SK-N-SH treated with all-trans-retinoic acid at 6 μM for 48 hours (cell line): Measurements from ENCODE around the gene PAPSS2.

ENCODE experiments used
- ATAC-seq: fragments of 200-7000 bp; cut with Tn5 transposase; 3 replicates; pipeline ENCODE4 v1.9.1; 2020; ENCODE audit warnings: mild to moderate bottlenecking, moderate library complexity
- ARNTL ChIP-seq: fragments of 450-650 bp; formaldehyde crosslinking; IDR thresholded peaks from 2 replicates; pipeline ENCODE4 v1.5.0; 2020; ENCODE audit warnings: low read depth, mild to moderate bottlenecking, moderate library complexity, borderline replicate concordance
- BACH2 ChIP-seq: fragments of 250-450 bp; sonication (Bioruptor Pico); IDR thresholded peaks from 2 replicates; pipeline ENCODE4 v1.9.0; 2021; ENCODE audit warnings: mild to moderate bottlenecking, borderline replicate concordance
- ESRRG ChIP-seq: fragments of 250-450 bp; sonication (Bioruptor Pico); IDR thresholded peaks from 2 replicates; pipeline ENCODE4 v1.6.1; 2021; ENCODE audit warnings: mild to moderate bottlenecking
- GLIS3 ChIP-seq: fragments of 250-450 bp; sonication (Bioruptor Pico); IDR thresholded peaks from 2 replicates; pipeline ENCODE4 v1.5.0; 2020; ENCODE audit warnings: mild to moderate bottlenecking, moderate library complexity
- ISL1 ChIP-seq: fragments of 250-450 bp; sonication (Bioruptor Pico); IDR thresholded peaks from 2 replicates; pipeline ENCODE4 v2.1.2; 2022; ENCODE audit warnings: mild to moderate bottlenecking, moderate library complexity
- OSR1 ChIP-seq: fragments of 250-450 bp; sonication (Bioruptor Pico); IDR thresholded peaks from 2 replicates; pipeline ENCODE4 v1.8.0; 2022; ENCODE audit warnings: moderate library complexity, mild to moderate bottlenecking, inconsistent platforms
- POU6F1 ChIP-seq: fragments of 250-450 bp; sonication (Bioruptor Pico); IDR thresholded peaks from 2 replicates; pipeline ENCODE4 v1.8.0; 2021; ENCODE audit warnings: low read depth, mild to moderate bottlenecking, moderate library complexity, borderline replicate concordance
- PPARA ChIP-seq: fragments of 250-450 bp; sonication (Bioruptor Pico); IDR thresholded peaks from 2 replicates; pipeline ENCODE4 v1.5.0; 2020; ENCODE audit warnings: mild to moderate bottlenecking, borderline replicate concordance
- SNAI2 ChIP-seq: fragments of 250-450 bp; sonication (Bioruptor Pico); IDR thresholded peaks from 2 replicates; pipeline ENCODE4 v1.5.0; 2020; ENCODE audit warnings: mild to moderate bottlenecking, moderate library complexity
- TCF4 ChIP-seq: fragments of 250-450 bp; sonication (Bioruptor Pico); IDR thresholded peaks from 2 replicates; pipeline ENCODE4 v1.8.0; 2021; ENCODE audit warnings: mild to moderate bottlenecking, moderate library complexity, borderline replicate concordance
- TOX ChIP-seq: fragments of 250-450 bp; sonication (Bioruptor Pico); IDR thresholded peaks from 2 replicates; pipeline ENCODE4 v1.8.0; 2021; ENCODE audit warnings: mild to moderate bottlenecking, moderate library complexity, borderline replicate concordance
- ZC3H10 ChIP-seq: fragments of 250-450 bp; sonication (Bioruptor Pico); IDR thresholded peaks from 2 replicates; pipeline ENCODE4 v1.5.1; 2021; ENCODE audit warnings: mild to moderate bottlenecking, moderate library complexity
- ZFP3 ChIP-seq: fragments of 250-450 bp; sonication (Bioruptor Pico); IDR thresholded peaks from 2 replicates; pipeline ENCODE4 v1.5.0; 2020; ENCODE audit warnings: mild to moderate bottlenecking, moderate library complexity
- ZFP30 ChIP-seq: fragments of 450-650 bp; formaldehyde crosslinking; IDR thresholded peaks from 2 replicates; pipeline ENCODE4 v1.5.0; 2022; ENCODE audit warnings: mild to moderate bottlenecking, moderate library complexity
- ZNF565 ChIP-seq: fragments of 450-650 bp; formaldehyde crosslinking; conservative IDR thresholded peaks from 2 replicates; pipeline ENCODE4 v1.5.0; 2020; ENCODE audit warnings: low read depth, mild to moderate bottlenecking, moderate library complexity
- ZNF70 ChIP-seq: fragments of 450-650 bp; formaldehyde crosslinking; IDR thresholded peaks from 2 replicates; pipeline ENCODE4 v1.5.0; 2020; ENCODE audit warnings: mild to moderate bottlenecking, moderate library complexity
- ZNF8 ChIP-seq: fragments of 450-650 bp; formaldehyde crosslinking; IDR thresholded peaks from 2 replicates; pipeline ENCODE4 v1.5.0; 2020; ENCODE audit warnings: mild to moderate bottlenecking, moderate library complexity
- TF ChIP-seq, protein P1 (sequence below): fragments of 250-450 bp; sonication (Bioruptor Pico); IDR thresholded peaks from 2 replicates; pipeline ENCODE4 v1.5.0; 2020; ENCODE audit warnings: mild to moderate bottlenecking, moderate library complexity
- TF ChIP-seq, protein P2 (sequence below): fragments of 250-450 bp; sonication (Bioruptor Pico); IDR thresholded peaks from 2 replicates; pipeline ENCODE4 v1.5.1; 2021; ENCODE audit warnings: mild to moderate bottlenecking, moderate library complexity
- TF ChIP-seq, protein P3 (sequence below): fragments of 250-450 bp; sonication (Bioruptor Pico); IDR thresholded peaks from 2 replicates; pipeline ENCODE4 v1.8.0; 2020; ENCODE audit warnings: mild to moderate bottlenecking, moderate library complexity, borderline replicate concordance

The PAPSS2 gene

DNA sequence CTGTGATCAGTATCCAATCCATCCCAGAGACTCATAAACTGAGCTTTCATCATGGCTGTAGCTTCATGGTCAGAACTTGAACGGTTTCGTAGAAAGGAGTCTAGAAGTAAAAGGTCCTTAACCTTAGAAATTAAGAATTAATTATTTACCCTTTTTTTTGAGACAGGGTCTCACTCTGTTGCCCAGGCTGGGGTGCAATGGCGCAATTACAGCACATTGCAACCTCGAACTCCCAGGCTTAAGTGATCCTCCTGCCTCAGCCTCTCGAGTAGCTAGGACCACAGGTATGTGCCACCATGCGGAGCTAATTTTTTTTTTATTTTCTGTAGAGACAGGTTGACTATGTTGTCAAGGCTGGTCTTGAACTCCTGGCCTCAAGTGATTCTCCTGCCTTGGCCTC, 116.7 kb downstream of the PAPSS2 start:
- ATAC-seq = peak; percentile 20; the same call in 1 of the 3 replicates
- TF ChIP-seq ZNF70 (CRISPR knock-in tag) = no peak
- TF ChIP-seq, protein P1, sequence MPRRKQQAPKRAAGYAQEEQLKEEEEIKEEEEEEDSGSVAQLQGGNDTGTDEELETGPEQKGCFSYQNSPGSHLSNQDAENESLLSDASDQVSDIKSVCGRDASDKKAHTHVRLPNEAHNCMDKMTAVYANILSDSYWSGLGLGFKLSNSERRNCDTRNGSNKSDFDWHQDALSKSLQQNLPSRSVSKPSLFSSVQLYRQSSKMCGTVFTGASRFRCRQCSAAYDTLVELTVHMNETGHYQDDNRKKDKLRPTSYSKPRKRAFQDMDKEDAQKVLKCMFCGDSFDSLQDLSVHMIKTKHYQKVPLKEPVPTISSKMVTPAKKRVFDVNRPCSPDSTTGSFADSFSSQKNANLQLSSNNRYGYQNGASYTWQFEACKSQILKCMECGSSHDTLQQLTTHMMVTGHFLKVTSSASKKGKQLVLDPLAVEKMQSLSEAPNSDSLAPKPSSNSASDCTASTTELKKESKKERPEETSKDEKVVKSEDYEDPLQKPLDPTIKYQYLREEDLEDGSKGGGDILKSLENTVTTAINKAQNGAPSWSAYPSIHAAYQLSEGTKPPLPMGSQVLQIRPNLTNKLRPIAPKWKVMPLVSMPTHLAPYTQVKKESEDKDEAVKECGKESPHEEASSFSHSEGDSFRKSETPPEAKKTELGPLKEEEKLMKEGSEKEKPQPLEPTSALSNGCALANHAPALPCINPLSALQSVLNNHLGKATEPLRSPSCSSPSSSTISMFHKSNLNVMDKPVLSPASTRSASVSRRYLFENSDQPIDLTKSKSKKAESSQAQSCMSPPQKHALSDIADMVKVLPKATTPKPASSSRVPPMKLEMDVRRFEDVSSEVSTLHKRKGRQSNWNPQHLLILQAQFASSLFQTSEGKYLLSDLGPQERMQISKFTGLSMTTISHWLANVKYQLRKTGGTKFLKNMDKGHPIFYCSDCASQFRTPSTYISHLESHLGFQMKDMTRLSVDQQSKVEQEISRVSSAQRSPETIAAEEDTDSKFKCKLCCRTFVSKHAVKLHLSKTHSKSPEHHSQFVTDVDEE = no peak
- no peak for TF ChIP-seq ISL1
- TF ChIP-seq ZC3H10 (CRISPR knock-in tag) = no peak
- TF ChIP-seq ZFP3 (CRISPR knock-in tag) = no peak
- TF ChIP-seq ZFP30 = no peak
- no peak for TF ChIP-seq ESRRG
- TF ChIP-seq, protein P2, sequence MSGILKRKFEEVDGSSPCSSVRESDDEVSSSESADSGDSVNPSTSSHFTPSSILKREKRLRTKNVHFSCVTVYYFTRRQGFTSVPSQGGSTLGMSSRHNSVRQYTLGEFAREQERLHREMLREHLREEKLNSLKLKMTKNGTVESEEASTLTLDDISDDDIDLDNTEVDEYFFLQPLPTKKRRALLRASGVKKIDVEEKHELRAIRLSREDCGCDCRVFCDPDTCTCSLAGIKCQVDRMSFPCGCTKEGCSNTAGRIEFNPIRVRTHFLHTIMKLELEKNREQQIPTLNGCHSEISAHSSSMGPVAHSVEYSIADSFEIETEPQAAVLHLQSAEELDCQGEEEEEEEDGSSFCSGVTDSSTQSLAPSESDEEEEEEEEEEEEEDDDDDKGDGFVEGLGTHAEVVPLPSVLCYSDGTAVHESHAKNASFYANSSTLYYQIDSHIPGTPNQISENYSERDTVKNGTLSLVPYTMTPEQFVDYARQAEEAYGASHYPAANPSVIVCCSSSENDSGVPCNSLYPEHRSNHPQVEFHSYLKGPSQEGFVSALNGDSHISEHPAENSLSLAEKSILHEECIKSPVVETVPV = no peak
- no peak for TF ChIP-seq TOX (CRISPR knock-in tag)
- TF ChIP-seq TCF4 = no peak
- no peak for TF ChIP-seq POU6F1 (CRISPR knock-in tag)
- no peak for TF ChIP-seq ZNF8
- TF ChIP-seq GLIS3 = no peak
- TF ChIP-seq OSR1 (CRISPR knock-in tag) = no peak
- no peak for TF ChIP-seq PPARA (CRISPR knock-in tag)
- TF ChIP-seq, protein P3, sequence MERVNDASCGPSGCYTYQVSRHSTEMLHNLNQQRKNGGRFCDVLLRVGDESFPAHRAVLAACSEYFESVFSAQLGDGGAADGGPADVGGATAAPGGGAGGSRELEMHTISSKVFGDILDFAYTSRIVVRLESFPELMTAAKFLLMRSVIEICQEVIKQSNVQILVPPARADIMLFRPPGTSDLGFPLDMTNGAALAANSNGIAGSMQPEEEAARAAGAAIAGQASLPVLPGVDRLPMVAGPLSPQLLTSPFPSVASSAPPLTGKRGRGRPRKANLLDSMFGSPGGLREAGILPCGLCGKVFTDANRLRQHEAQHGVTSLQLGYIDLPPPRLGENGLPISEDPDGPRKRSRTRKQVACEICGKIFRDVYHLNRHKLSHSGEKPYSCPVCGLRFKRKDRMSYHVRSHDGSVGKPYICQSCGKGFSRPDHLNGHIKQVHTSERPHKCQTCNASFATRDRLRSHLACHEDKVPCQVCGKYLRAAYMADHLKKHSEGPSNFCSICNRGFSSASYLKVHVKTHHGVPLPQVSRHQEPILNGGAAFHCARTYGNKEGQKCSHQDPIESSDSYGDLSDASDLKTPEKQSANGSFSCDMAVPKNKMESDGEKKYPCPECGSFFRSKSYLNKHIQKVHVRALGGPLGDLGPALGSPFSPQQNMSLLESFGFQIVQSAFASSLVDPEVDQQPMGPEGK (CRISPR knock-in tag) = no peak
- no peak for TF ChIP-seq BACH2 (CRISPR knock-in tag)
- TF ChIP-seq SNAI2 (CRISPR knock-in tag) = no peak
- TF ChIP-seq, all 23 proteins: peak for 0

GRCh38 chr10:87781545-87781944, 121.9 kb downstream of the PAPSS2 start:
- TF ChIP-seq, protein P3 (CRISPR knock-in tag) = no peak
- TF ChIP-seq SNAI2 (CRISPR knock-in tag) = no peak
- no peak for TF ChIP-seq ARNTL (CRISPR knock-in tag)
- TF ChIP-seq PPARA (CRISPR knock-in tag) = no peak
- TF ChIP-seq TOX (CRISPR knock-in tag) = no peak
- no peak for TF ChIP-seq ZNF565
- TF ChIP-seq ZFP30 = no peak
- TF ChIP-seq, protein P2 = no peak
- TF ChIP-seq ZNF70 (CRISPR knock-in tag) = no peak
- ATAC-seq = no peak
